H1 (cell line): ENCODE measurements around the gene RBBP8. TPM values are rescaled to one million over a fixed set of nuclear protein-coding genes. Genes with fewer than 3 reads are reported as not detected.

Experiments
- CTCF ChIA-PET: fragments of 300-600 bp; sonication (Branson Sonifier 250); formaldehyde crosslinking; loops from one replicate; lab custom pipeline; 2021; ENCODE audit not compliant: partially characterized antibody; lab: Charles Lee
- POLR2A ChIA-PET: fragments of 300-600 bp; sonication (Branson Sonifier 250); formaldehyde crosslinking; loops from one replicate; lab custom pipeline; 2021; ENCODE audit warnings: inconsistent platforms; ENCODE audit not compliant: partially characterized antibody; lab: Charles Lee
- DNase-seq, 2 experiments: peaks; one replicate each; pipeline versions ENCODE4 v3.0.0 to v3.0.0-alpha.2; 2010 to 2022; ENCODE audit warnings: low spot score in 2 of 2, low read depth in 1 of 2, mixed read lengths in 1 of 2
- FAIRE-seq: peaks from 2 replicates; lab custom pipeline; 2011; peaks lifted over from hg19 to GRCh38; lab: Jason Lieb, UNC
- H2AFZ ChIP-seq: 2 replicates; pipeline ENCODE4 v1.8.1; 2012; ENCODE audit warnings: low read length, inconsistent platforms
- H2AK5ac ChIP-seq: 2 replicates; pipeline ENCODE4 v1.6.1; 2013; ENCODE audit warnings: low read depth, low read length
- H2BK120ac ChIP-seq: replicated peaks from 2 replicates; pipeline ENCODE3; 2013; ENCODE audit warnings: low read depth, low read length, inconsistent platforms
- H2BK12ac ChIP-seq: 2 replicates; pipeline ENCODE4 v1.6.1; 2013; ENCODE audit warnings: low read depth, low read length
- H2BK15ac ChIP-seq: 2 replicates; pipeline ENCODE4 v1.6.1; 2013; ENCODE audit warnings: low read length
- H2BK20ac ChIP-seq: 2 replicates; pipeline ENCODE4 v1.6.1; 2013; ENCODE audit warnings: low read length
- H2BK5ac ChIP-seq: 2 replicates; pipeline ENCODE4 v1.6.1; 2013; ENCODE audit warnings: low read depth, low read length
- H3K14ac ChIP-seq: 2 replicates; pipeline ENCODE4 v1.6.1; 2013; ENCODE audit warnings: inconsistent platforms; ENCODE audit not compliant: insufficient read length
- H3K18ac ChIP-seq: 2 replicates; pipeline ENCODE4 v1.6.1; 2013; ENCODE audit warnings: low read length; ENCODE audit errors: extremely low read depth
- H3K23ac ChIP-seq: 2 replicates; pipeline ENCODE4 v1.6.1; 2013; ENCODE audit warnings: inconsistent platforms; ENCODE audit not compliant: insufficient read length
- H3K23me2 ChIP-seq: 2 replicates; pipeline ENCODE4 v1.6.1; 2013; ENCODE audit warnings: low read depth, low read length
- H3K27ac ChIP-seq: 2 replicates; pipeline ENCODE4 v1.6.1; 2011; ENCODE audit warnings: low read depth, low read length, inconsistent platforms
- H3K27me3 ChIP-seq, 4 experiments: replicated peaks in 1 of 4; 1 replicate in 1 of 4; 2 replicates in 3 of 4; pipeline versions ENCODE4 v1.6.1 to v1.8.1; 2011 to 2013; ENCODE audit warnings: low read length in 3 of 4, mild to moderate bottlenecking in 3 of 4, inconsistent platforms in 2 of 4, mixed read lengths in 2 of 4, moderate library complexity in 1 of 4; ENCODE audit not compliant: control insufficient read depth in 3 of 4, insufficient read depth in 3 of 4; ENCODE audit errors: extremely low read depth in 1 of 4
- H3K36me3 ChIP-seq, 4 experiments: 2 replicates each; pipeline versions ENCODE4 v1.6.1 to v1.8.1; 2011 to 2013; ENCODE audit warnings: mild to moderate bottlenecking in 4 of 4, low read length in 3 of 4, moderate library complexity in 2 of 4, control low read depth in 1 of 4, inconsistent platforms in 1 of 4; ENCODE audit not compliant: insufficient read depth in 4 of 4, control insufficient read depth in 2 of 4
- H3K4ac ChIP-seq: replicated peaks from 2 replicates; pipeline ENCODE3; 2013; ENCODE audit warnings: low read length, low read depth, mixed read lengths, inconsistent platforms; ENCODE audit not compliant: insufficient read length
- H3K4me1 ChIP-seq, 4 experiments: replicated peaks in 1 of 4; 1 replicate in 1 of 4; 2 replicates in 3 of 4; pipeline versions ENCODE4 v1.6.1 to v1.8.1; 2011 to 2013; ENCODE audit warnings: low read length in 3 of 4, inconsistent platforms in 2 of 4, mixed read lengths in 1 of 4; ENCODE audit not compliant: insufficient read depth in 4 of 4, control insufficient read depth in 3 of 4
- H3K4me2 ChIP-seq, 2 experiments: 2 replicates each; pipeline versions ENCODE4 v1.6.1 to v1.8.1; 2011 to 2013; ENCODE audit warnings: low read depth in 2 of 2, low read length in 2 of 2, control low read depth in 1 of 2, inconsistent platforms in 1 of 2, mild to moderate bottlenecking in 1 of 2; ENCODE audit not compliant: insufficient read depth in 1 of 2
- H3K4me3 ChIP-seq, 4 experiments: fragments of 200-600, 300-600 bp in 1 of 4; sonication (generic), shearing (Covaris generic), sonication (Bioruptor Twin) in 1 of 4; 2 replicates each; pipeline versions ENCODE4 v1.5.1 to v1.8.1; 2011 to 2016; ENCODE audit warnings: low read length in 4 of 4, low read depth in 3 of 4, control low read depth in 2 of 4, inconsistent platforms in 2 of 4, mild to moderate bottlenecking in 2 of 4, mixed read lengths in 1 of 4, moderate library complexity in 1 of 4; ENCODE audit not compliant: insufficient read depth in 2 of 4; ENCODE audit errors: extremely low read depth in 1 of 4
- H3K56ac ChIP-seq: replicated peaks from 2 replicates; pipeline ENCODE3; 2013; ENCODE audit warnings: low read depth, mild to moderate bottlenecking, mixed read lengths, low read length, inconsistent platforms; ENCODE audit not compliant: insufficient read length
- H3K79me1 ChIP-seq: 2 replicates; pipeline ENCODE4 v1.6.1; 2013; ENCODE audit warnings: low read depth, low read length, control low read depth
- H3K79me2 ChIP-seq, 2 experiments: 2 replicates each; pipeline versions ENCODE4 v1.6.1 to v1.8.1; 2012 to 2013; ENCODE audit warnings: low read length in 2 of 2, mild to moderate bottlenecking in 2 of 2, inconsistent platforms in 1 of 2; ENCODE audit not compliant: insufficient read depth in 2 of 2, control insufficient read depth in 1 of 2
- H3K9ac ChIP-seq, 4 experiments: replicated peaks in 1 of 4; 1 replicate in 1 of 4; 2 replicates in 3 of 4; pipeline versions ENCODE4 v1.6.1 to v1.8.1; 2011 to 2013; ENCODE audit warnings: low read depth in 3 of 4, low read length in 3 of 4, control low read depth in 2 of 4, mild to moderate bottlenecking in 2 of 4, moderate library complexity in 2 of 4, inconsistent platforms in 1 of 4; ENCODE audit errors: extremely low read depth in 1 of 4
- H3K9me3 ChIP-seq, 2 experiments: 2 replicates each; pipeline versions ENCODE4 v1.6.1 to v1.8.1; 2012 to 2013; ENCODE audit warnings: mild to moderate bottlenecking in 2 of 2, moderate library complexity in 2 of 2, control low read depth in 1 of 2, inconsistent platforms in 1 of 2, low read depth in 1 of 2, low read length in 1 of 2, mixed read lengths in 1 of 2; ENCODE audit not compliant: insufficient read depth in 2 of 2
- H4K20me1 ChIP-seq, 2 experiments: replicated peaks in 1 of 2; 2 replicates each; pipeline versions ENCODE3 to v1.8.1; 2011 to 2013; ENCODE audit warnings: inconsistent platforms in 2 of 2, low read length in 2 of 2, mild to moderate bottlenecking in 1 of 2; ENCODE audit not compliant: insufficient read depth in 2 of 2, control insufficient read depth in 1 of 2
- H4K5ac ChIP-seq: 2 replicates; pipeline ENCODE4 v1.6.1; 2013; ENCODE audit warnings: low read length, low read depth, mixed read lengths, inconsistent platforms; ENCODE audit not compliant: insufficient read length
- H4K8ac ChIP-seq: 2 replicates; pipeline ENCODE4 v1.8.0; 2013; ENCODE audit warnings: mild to moderate bottlenecking, moderate library complexity, low read length, inconsistent platforms; ENCODE audit not compliant: insufficient read depth; ENCODE audit errors: extremely low read depth
- H4K91ac ChIP-seq: replicated peaks from 2 replicates; pipeline ENCODE3; 2013; ENCODE audit warnings: low read length, mixed read lengths, inconsistent platforms; ENCODE audit not compliant: insufficient read length
- ASH2L ChIP-seq: fragments of 200-600, 300-600 bp; sonication (generic); IDR thresholded peaks from one replicate; pipeline ENCODE4 v1.7.1; 2017; ENCODE audit warnings: low read length
- BCL11A ChIP-seq, 2 experiments: IDR thresholded peaks; one replicate each; pipeline ENCODE4 v1.6.1; 2011; ENCODE audit warnings: low read depth in 2 of 2, low read length in 2 of 2, mild to moderate bottlenecking in 2 of 2
- CBX5 ChIP-seq: fragments of 300-800, 300-1000 bp; sonication (generic); IDR thresholded peaks from 2 replicates; pipeline ENCODE4 v1.7.1; 2016; ENCODE audit warnings: antibody characterized with exemption, low read length, low read depth
- CHD1 ChIP-seq: IDR thresholded peaks from 2 replicates; pipeline ENCODE4 v1.6.1; 2012; ENCODE audit warnings: low read depth, low read length, improper control_type of control experiment
- CHD2 ChIP-seq: IDR thresholded peaks from 2 replicates; pipeline ENCODE4 v1.6.1; 2012; ENCODE audit warnings: low read length, improper control_type of control experiment
- EGR1 ChIP-seq: IDR thresholded peaks from 2 replicates; pipeline ENCODE4 v1.6.1; 2011; ENCODE audit warnings: low read depth, low read length, borderline replicate concordance
- HDAC2 ChIP-seq, 2 experiments: fragments of 300-600 bp in 1 of 2; sonication (generic) in 1 of 2; IDR thresholded peaks; 2 replicates each; pipeline ENCODE4 v1.6.1; 2011 to 2012; ENCODE audit warnings: low read depth in 2 of 2, low read length in 2 of 2, mild to moderate bottlenecking in 2 of 2, moderate library complexity in 2 of 2, borderline replicate concordance in 1 of 2, inconsistent platforms in 1 of 2
- JUN ChIP-seq: IDR thresholded peaks from 2 replicates; pipeline ENCODE4 v1.6.1; 2011; ENCODE audit warnings: low read depth, mild to moderate bottlenecking, improper control_type of control experiment, low read length
- MAFK ChIP-seq: IDR thresholded peaks from 2 replicates; pipeline ENCODE4 v1.6.1; 2012; ENCODE audit warnings: low read depth, mild to moderate bottlenecking, improper control_type of control experiment, low read length
- NANOG ChIP-seq: IDR thresholded peaks from 2 replicates; pipeline ENCODE4 v1.6.1; 2011; ENCODE audit warnings: low read length, low read depth, mild to moderate bottlenecking, inconsistent platforms; ENCODE audit not compliant: insufficient read depth, poor library complexity, severe bottlenecking
- PHF8 ChIP-seq: fragments of 200-600 bp; sonication (generic); conservative IDR thresholded peaks from 2 replicates; pipeline ENCODE4 v1.7.1; 2012; ENCODE audit warnings: low read depth, mild to moderate bottlenecking, inconsistent platforms, low read length, moderate library complexity
- POU5F1 ChIP-seq: IDR thresholded peaks from 2 replicates; pipeline ENCODE4 v1.6.1; 2011; ENCODE audit warnings: low read depth, mild to moderate bottlenecking, low read length, moderate library complexity
- RFX5 ChIP-seq: IDR thresholded peaks from 2 replicates; pipeline ENCODE4 v1.6.1; 2011; ENCODE audit warnings: low read depth, low read length, improper control_type of control experiment, borderline replicate concordance
- RNF2 ChIP-seq: fragments of 200-900, 300-1000 bp; sonication (generic); IDR thresholded peaks from 2 replicates; pipeline ENCODE4 v1.7.1; 2016; ENCODE audit warnings: borderline replicate concordance, low read depth, mild to moderate bottlenecking, antibody characterized with exemption, low read length; ENCODE audit not compliant: poor library complexity, severe bottlenecking; ENCODE audit errors: missing control alignments
- SIX5 ChIP-seq: IDR thresholded peaks from 2 replicates; pipeline ENCODE4 v1.6.1; 2011; ENCODE audit warnings: mild to moderate bottlenecking, low read depth, low read length
- WGBS, 2 experiments: shearing (Covaris generic) in 1 of 2; methylation state at CpG; one replicate each; pipeline versions ENCODE4 v1.1.6 to v1.1.7; 2013 to 2015; ENCODE audit warnings: low lambda C conversion rate in 2 of 2, mixed read lengths in 2 of 2, inconsistent platforms in 1 of 2, low coverage in 1 of 2, missing lambda C conversion rate in 1 of 2; ENCODE audit not compliant: insufficient replicate concordance in 2 of 2, insufficient coverage in 1 of 2, insufficient read length in 1 of 2; ENCODE audit errors: extremely low coverage in 1 of 2, missing lambda C conversion rate in 1 of 2; 5-methylcytosine and 5-hydroxymethylcytosine counted together
- polyA plus RNA-seq, 7 experiments: library from polyadenylated mRNA; depleted of rRNA in 3 of 7; stranded (reverse) in 5 of 7; unstranded in 2 of 7; fragments of >200 nt in 5 of 7; fragments of 200-250 nt in 2 of 7; gene quantifications; 1 replicate in 5 of 7; 2 replicates in 1 of 7; 4 replicates in 1 of 7; pipeline versions ENCODE4 v1.2.1 to v1.2.3, GENCODE V29; 2011 to 2013; ENCODE audit warnings: missing spikeins in 2 of 7, mixed read lengths in 2 of 7
- total RNA-seq: library from RNA; stranded (reverse); fragmentation: NEBNext Ultra II Directional; extraction: Animal tissue kit (Norgen Biotek cat#: 25700); gene quantifications from 2 replicates; pipeline ENCODE4 v1.2.1, GENCODE V29; 2021

The RBBP8 gene
- total and polyA plus RNA-seq, 2 of the 8 experiments (the other 6 are each of a cell fraction or from before 2014, with no cell fraction given) = 16.1 to 65.8 TPM

DNA sequence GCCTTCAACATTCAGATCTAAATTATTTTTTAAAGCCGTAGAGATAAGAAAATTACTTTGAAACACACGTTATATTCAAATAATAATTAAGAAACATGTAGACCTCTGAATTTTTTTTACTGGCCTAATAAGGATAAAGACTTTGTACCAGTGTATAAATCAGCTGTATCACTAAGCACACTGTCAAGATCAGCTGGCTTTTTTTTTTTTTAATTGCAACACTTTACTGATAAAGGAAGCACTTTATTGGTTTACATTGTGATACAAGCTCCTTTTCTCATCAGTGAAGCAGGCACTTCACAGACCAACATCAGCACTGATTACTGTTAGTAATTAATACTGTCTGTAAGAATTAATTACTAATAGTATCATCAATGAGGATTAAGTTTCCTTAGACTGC, 88.5 kb downstream of the RBBP8 start:
- H2BK20ac ChIP-seq = no peak overlapping the region
- no peak overlapping the region for H2BK120ac ChIP-seq
- no peak overlapping the region for H4K8ac ChIP-seq
- no peaks in the 10 kb centered on the region for H4K20me1 ChIP-seq
- no peak overlapping the region for H3K4me3 ChIP-seq
- no peak overlapping the region for H3K9ac ChIP-seq
- H3K4me2 ChIP-seq = no peak overlapping the region
- no peaks in the 10 kb centered on the region for H3K79me2 ChIP-seq
- no peak overlapping the region for H3K56ac ChIP-seq
- FAIRE-seq = no peak
- ChIA-PET CTCF (interaction anchor here (1.2 kb wide), 1 partner anchor 10 kb away, joined by 5 read pairs; no protein-coding TSS in a partner anchor), POLR2A (no interaction called here)
- H3K14ac ChIP-seq = no peak overlapping the region
- no peak overlapping the region for H2AFZ ChIP-seq
- H3K27me3 ChIP-seq = no peaks in the 10 kb centered on the region
- no peak overlapping the region for H3K4ac ChIP-seq
- H3K9me3 ChIP-seq = no peaks in the 10 kb centered on the region
- H4K91ac ChIP-seq = no peak overlapping the region
- 92% methylated on average over 2 of the region's 2 CpGs; no CpG with 5 or more reads in 1 of the 2 experiments for WGBS, 2 experiments
- no peaks in the 10 kb centered on the region for H3K23me2 ChIP-seq
- H3K18ac ChIP-seq = no peak overlapping the region
- no peak overlapping the region for H2AK5ac ChIP-seq
- no peak overlapping the region for H2BK12ac ChIP-seq
- no peak overlapping the region for H2BK15ac ChIP-seq
- no peak overlapping the region for H4K5ac ChIP-seq
- H3K4me1 ChIP-seq = no peaks in the 10 kb centered on the region
- no peak overlapping the region for H3K23ac ChIP-seq
- no peak overlapping the region for H3K27ac ChIP-seq
- DNase-seq = no peak
- peaks cover 0 to 37% (median 1%) of the 10 kb centered on the region in 4 experiments; a peak in 6 of 8 replicates for H3K36me3 ChIP-seq
- no peak overlapping the region for H2BK5ac ChIP-seq
- H3K79me1 ChIP-seq = no peaks in the 10 kb centered on the region
- TF ChIP-seq POU5F1 (no peak), EGR1 (no peak), CHD2 (no peak), HDAC2 (IDR thresholded peaks at IDR 0.05; ENCODE audit: borderline replicate concordance in 1 of 2, low read depth in 2 of 2, low read length in 2 of 2) (no peak), JUN (no peak), CHD1 (no peak), BCL11A (IDR thresholded peaks at IDR 0.05; ENCODE audit: low read depth in 2 of 2, low read length in 2 of 2) (no peak), SIX5 (no peak), CBX5 (no peak), RFX5 (no peak), PHF8 (no peak), RNF2 (no peak), ASH2L (no peak), NANOG (no peak), MAFK (no peak)
